GM12878 (cell line): Measurements from ENCODE around the gene SSB. TPM values are rescaled to one million over a fixed set of nuclear protein-coding genes. Genes with fewer than 3 reads are reported as not detected.

Source experiments
- ATAC-seq: fragments of 200-7000 bp; cut with Tn5 transposase; 3 replicates; pipeline ENCODE4 v1.9.1; 2020; ENCODE audit warnings: mild to moderate bottlenecking, moderate library complexity
- BruUV-seq: library from RNA; stranded (reverse); fragments of 400-500 nt; replicated peaks from 2 replicates; lab custom pipeline; 2021; lab: Mats Ljungman, UMichigan
- CTCF ChIA-PET: fragments of 300-600 bp; sonication (Branson Sonifier 250); formaldehyde crosslinking; extraction: SDS; loops from one replicate; lab custom pipeline; 2021; ENCODE audit warnings: inconsistent platforms; lab: Yijun Ruan, JAX
- POLR2A ChIA-PET: fragments of 350-600 bp; formaldehyde crosslinking; extraction: SDS; loops from one replicate; lab custom pipeline; 2021; ENCODE audit warnings: inconsistent platforms; lab: Charles Lee
- RAD21 ChIA-PET: fragments of 300-600 bp; sonication (Branson Sonifier 250); formaldehyde crosslinking; loops from one replicate; lab custom pipeline; 2023; ENCODE audit warnings: antibody characterized with exemption; ENCODE audit not compliant: unreplicated experiment; lab: Charles Lee
- SMC1A ChIA-PET: fragments of 300-600 bp; sonication (Branson Sonifier 250); formaldehyde crosslinking; loops from one replicate; lab custom pipeline; 2023; ENCODE audit not compliant: unreplicated experiment, uncharacterized antibody; lab: Charles Lee
- DNase-seq: peaks from one replicate; pipeline ENCODE4 v3.0.0-alpha.2; 2011; ENCODE audit warnings: low read depth, low spot score
- FAIRE-seq: peaks from 3 replicates; lab custom pipeline; 2011; peaks lifted over from hg19 to GRCh38; lab: Jason Lieb, UNC
- H2AFZ ChIP-seq: 2 replicates; pipeline ENCODE4 v1.6.0; 2011; ENCODE audit warnings: low read depth, low read length, control low read depth; ENCODE audit not compliant: control insufficient read depth
- H3K27ac ChIP-seq: 2 replicates; pipeline ENCODE4 v1.5.1; 2011; ENCODE audit warnings: control low read depth; ENCODE audit not compliant: control insufficient read depth, insufficient read depth
- H3K27me3 ChIP-seq, 2 experiments: replicated peaks in 1 of 2; 2 replicates each; pipeline versions ENCODE4 v1.6.0 to v1.6.1; 2011; ENCODE audit warnings: low read length in 1 of 2; ENCODE audit not compliant: control insufficient read depth in 2 of 2, insufficient read depth in 2 of 2
- H3K36me3 ChIP-seq, 2 experiments: 2 replicates each; pipeline ENCODE4 v1.5.1; 2011; ENCODE audit warnings: low read length in 1 of 2; ENCODE audit not compliant: control insufficient read depth in 2 of 2, insufficient read depth in 2 of 2
- H3K4me1 ChIP-seq: 2 replicates; pipeline ENCODE4 v1.6.1; 2011; ENCODE audit warnings: mild to moderate bottlenecking, low read length, moderate library complexity, mixed read lengths; ENCODE audit not compliant: control insufficient read depth, insufficient read depth
- H3K4me2 ChIP-seq: 2 replicates; pipeline ENCODE4 v1.6.0; 2011; ENCODE audit warnings: control low read depth; ENCODE audit not compliant: control insufficient read depth, insufficient read depth
- H3K4me3 ChIP-seq: fragments of 200-600 bp; sonication (generic); 2 replicates; pipeline ENCODE4 v1.5.1; 2016
- H3K79me2 ChIP-seq: 2 replicates; pipeline ENCODE4 v1.6.0; 2011; ENCODE audit warnings: low read length; ENCODE audit not compliant: control insufficient read depth, insufficient read depth
- H3K9ac ChIP-seq: 2 replicates; pipeline ENCODE4 v1.8.0; 2011; ENCODE audit warnings: low read length, control low read depth, mixed read lengths; ENCODE audit not compliant: control insufficient read depth, insufficient read depth
- H3K9me3 ChIP-seq: replicated peaks from 3 replicates; pipeline ENCODE4 v1.5.1; 2011; ENCODE audit warnings: mild to moderate bottlenecking, low read length; ENCODE audit not compliant: control insufficient read depth, insufficient read depth
- H4K20me1 ChIP-seq: 2 replicates; pipeline ENCODE4 v1.6.0; 2011; ENCODE audit not compliant: control insufficient read depth, insufficient read depth
- NRF1 ChIP-seq: conservative IDR thresholded peaks from 2 replicates; pipeline ENCODE4 v1.6.1; 2011; ENCODE audit warnings: mild to moderate bottlenecking, low read depth, low read length, improper control_type of control experiment
- ZNF592 ChIP-seq: fragments of 450-650 bp; IDR thresholded peaks from 2 replicates; pipeline ENCODE4 v1.6.1; 2017; ENCODE audit warnings: mild to moderate bottlenecking, moderate library complexity
- WGBS: methylation state at CpG from one replicate; pipeline ENCODE4 v1.1.6; 2016; ENCODE audit warnings: low lambda C conversion rate; ENCODE audit not compliant: insufficient replicate concordance, insufficient coverage; ENCODE audit errors: missing lambda C conversion rate; 5-methylcytosine and 5-hydroxymethylcytosine counted together
- in situ Hi-C: fragments of 300-500 bp; cut with MboI; formaldehyde crosslinking; loops from 9 replicates; pipeline ENCODE4 v1.14.3; 2018; ENCODE audit warnings: mixed read lengths
- intact Hi-C: fragments of 100-400 bp; cut with micrococcal nuclease; formaldehyde crosslinking; loops from one replicate; pipeline ENCODE4 v1.14.2; 2022; ENCODE audit not compliant: unreplicated experiment
- polyA plus RNA-seq, 11 experiments: library from polyadenylated mRNA; depleted of rRNA in 4 of 11; unstranded in 6 of 11; stranded (reverse) in 5 of 11; fragments of >200 nt; fragmentation: Nextera tagmentation in 4 of 11; fragmentation: Illumina TruSeq in 1 of 11; extraction: Ambion mirVana in 4 of 11; extraction: Trizol in 1 of 11; gene quantifications; 1 replicate in 1 of 11; 2 replicates in 10 of 11; pipeline versions ENCODE4 v1.2.1 to v1.2.3, GENCODE V29; 2011 to 2016; ENCODE audit warnings: inconsistent platforms in 2 of 11, missing spikeins in 2 of 11, low read depth in 1 of 11
- total RNA-seq, 4 experiments: library from RNA; depleted of rRNA in 3 of 4; stranded (reverse); fragments of >200 nt in 3 of 4; fragmentation: Illumina TruSeq in 1 of 4; extraction: Trizol in 1 of 4; gene quantifications; 2 replicates each; pipeline versions ENCODE4 v1.2.1 to v1.2.3, GENCODE V29; 2013 to 2021

Gene SSB
- total and polyA plus RNA-seq, 10 of the 15 experiments (the other 5 are each of a cell fraction or from before 2014, with no cell fraction given) = 103 to 313 (median 200) TPM

GRCh38 chr2:169795181-169795580 lies 3.5 kb upstream of the SSB start:
- intact Hi-C loops = loop anchor here (10.0 kb wide), 1 partner anchor 270 kb away; no protein-coding TSS in a partner anchor
- Histone ChIP-seq H3K79me2 (peaks cover 14% of the 10 kb centered on the region), H3K27ac (no peak overlapping the region), H4K20me1 (no peaks in the 10 kb centered on the region), H3K27me3 (no peaks in the 10 kb centered on the region), H3K9ac (no peak overlapping the region), H3K4me3 (no peak overlapping the region), H3K4me1 (no peaks in the 10 kb centered on the region), H2AFZ (no peak overlapping the region), H3K36me3 (no peaks in the 10 kb centered on the region), H3K9me3 (no peaks in the 10 kb centered on the region; the same call in 2 of the 3 replicates), H3K4me2 (no peak overlapping the region)
- TF ChIP-seq ZNF592 (no peak), NRF1 (no peak)
- 28% methylated on average over 2 of the region's 2 CpGs for WGBS
- ChIA-PET RAD21 (no interaction called here), SMC1A (interaction anchor here (0.8 to 1.5 kb wide), 3 partner anchors 29 to 267 kb away, joined by 3 to 6 read pairs (median 3); no protein-coding TSS in a partner anchor), CTCF (interaction anchor here (0.8 to 1.9 kb wide), 7 partner anchors 10 to 268 kb away, joined by 3 to 6 read pairs (median 4); partner anchors contain the start of genes FASTKD1 and UBR3), POLR2A (interaction anchor here (0.6 to 0.8 kb wide), 2 partner anchors 17 to 1481 kb away, joined by 3 read pairs; no protein-coding TSS in a partner anchor)
- ATAC-seq (no peak), DNase-seq (no peak), FAIRE-seq (no peak)
- in situ Hi-C loops = no loop called here
- no TSS peak for BruUV-seq
